SK-N-SH (cell line): ENCODE measurements around the gene USE1. TPM values are rescaled to one million over a fixed set of nuclear protein-coding genes. Genes with fewer than 3 reads are reported as not detected.
A peak's percentile ranks its signal among the peaks of the same experiment; 100 is the strongest.

Source experiments
- CTCF ChIA-PET: fragments of 300-600, 350-600 bp; formaldehyde crosslinking; extraction: SDS; loops from one replicate; lab custom pipeline; 2021; lab: Yijun Ruan, JAX
- POLR2A ChIA-PET: fragments of 350-600 bp; sonication (Branson Sonifier 250); formaldehyde crosslinking; extraction: SDS; loops from one replicate; lab custom pipeline; 2020; ENCODE audit warnings: antibody characterized with exemption, inconsistent platforms; lab: Yijun Ruan, JAX
- DNase-seq: peaks from one replicate; pipeline ENCODE4 v3.0.0; 2012
- H2AFZ ChIP-seq: fragments of 200-600 bp; sonication (generic); 2 replicates; pipeline ENCODE4 v1.8.1; 2016; ENCODE audit warnings: antibody characterized with exemption, mild to moderate bottlenecking, low read depth
- H3F3A ChIP-seq: fragments of 200-600 bp; sonication (generic); replicated peaks from 2 replicates; pipeline ENCODE3; 2016; ENCODE audit warnings: antibody characterized with exemption, mild to moderate bottlenecking; ENCODE audit not compliant: insufficient read depth
- H3K27ac ChIP-seq, 2 experiments: fragments of 200-500 bp in 1 of 2; fragments of 200-600 bp in 1 of 2; sonication (Bioruptor generic) in 1 of 2; sonication (generic), shearing (Covaris generic) in 1 of 2; 2 replicates each; pipeline versions ENCODE4 v1.5.1 to v1.6.1; 2014 to 2016; ENCODE audit warnings: low read depth in 2 of 2, inconsistent platforms in 1 of 2, low read length in 1 of 2, mild to moderate bottlenecking in 1 of 2, mixed read lengths in 1 of 2
- H3K27me3 ChIP-seq: fragments of 200-600 bp; sonication (generic), shearing (Covaris generic); 2 replicates; pipeline ENCODE4 v1.6.1; 2016; ENCODE audit warnings: mixed run types; ENCODE audit not compliant: insufficient read depth
- H3K36me3 ChIP-seq, 2 experiments: fragments of 200-500 bp in 1 of 2; fragments of 200-600 bp in 1 of 2; sonication (Bioruptor generic) in 1 of 2; sonication (generic) in 1 of 2; replicated peaks in 1 of 2; 2 replicates each; pipeline versions ENCODE3 to v1.5.1; 2014 to 2016; ENCODE audit warnings: low read length in 1 of 2, mild to moderate bottlenecking in 1 of 2; ENCODE audit not compliant: insufficient read depth in 2 of 2, control insufficient read depth in 1 of 2
- H3K4me1 ChIP-seq, 2 experiments: fragments of 200-500 bp in 1 of 2; fragments of 200-600 bp in 1 of 2; sonication (Bioruptor generic) in 1 of 2; sonication (generic), shearing (Covaris generic) in 1 of 2; 2 replicates each; pipeline versions ENCODE4 v1.5.1 to v1.6.1; 2014 to 2016; ENCODE audit warnings: low read depth in 1 of 2, low read length in 1 of 2, mixed run types in 1 of 2; ENCODE audit not compliant: insufficient read depth in 2 of 2, control insufficient read depth in 1 of 2
- H3K4me2 ChIP-seq: fragments of 200-600 bp; sonication (generic), shearing (Covaris generic); 2 replicates; pipeline ENCODE4 v1.6.1; 2017; ENCODE audit warnings: mixed run types
- H3K4me3 ChIP-seq, 2 experiments: fragments of 200-500 bp in 1 of 2; fragments of 200-600 bp in 1 of 2; sonication (Bioruptor generic) in 1 of 2; sonication (generic), shearing (Covaris generic) in 1 of 2; 2 replicates each; pipeline versions ENCODE4 v1.5.1 to v1.8.1; 2014 to 2016; ENCODE audit warnings: low read depth in 2 of 2, inconsistent platforms in 1 of 2, low read length in 1 of 2, mild to moderate bottlenecking in 1 of 2, mixed read lengths in 1 of 2, moderate library complexity in 1 of 2
- H3K79me2 ChIP-seq: fragments of 200-600 bp; sonication (generic); 2 replicates; pipeline ENCODE4 v1.8.1; 2017; ENCODE audit warnings: mild to moderate bottlenecking; ENCODE audit not compliant: insufficient read depth
- H3K9ac ChIP-seq: fragments of 200-600 bp; sonication (generic); 2 replicates; pipeline ENCODE4 v1.6.1; 2017; ENCODE audit warnings: mixed run types
- H3K9me2 ChIP-seq: fragments of 200-600 bp; sonication (generic); 2 replicates; pipeline ENCODE4 v1.6.1; 2017; ENCODE audit warnings: mixed run types
- H3K9me3 ChIP-seq: fragments of 200-600 bp; sonication (generic); 2 replicates; pipeline ENCODE4 v1.6.1; 2017; ENCODE audit warnings: mixed run types, mild to moderate bottlenecking, moderate library complexity
- H4K20me1 ChIP-seq: fragments of 200-600 bp; sonication (generic); 2 replicates; pipeline ENCODE4 v1.6.1; 2017; ENCODE audit warnings: mild to moderate bottlenecking, mixed run types; ENCODE audit not compliant: insufficient read depth
- EZH2phosphoT487 ChIP-seq: fragments of 200-600 bp; sonication (generic); IDR thresholded peaks from 2 replicates; pipeline ENCODE4 v1.6.1; 2017; ENCODE audit warnings: low read depth, mixed run types, mild to moderate bottlenecking, antibody characterized with exemption, moderate library complexity, borderline replicate concordance
- GABPA ChIP-seq: IDR thresholded peaks from 2 replicates; pipeline ENCODE4 v1.4.0; 2012; ENCODE audit warnings: low read depth, mild to moderate bottlenecking
- GATA2 ChIP-seq: sonication (generic); formaldehyde crosslinking; IDR thresholded peaks from 2 replicates; pipeline ENCODE4 v1.5.0; 2020; ENCODE audit warnings: mild to moderate bottlenecking, missing genetic modification reagents
- MEF2A ChIP-seq: IDR thresholded peaks from 2 replicates; pipeline ENCODE4 v1.4.0; 2012; ENCODE audit warnings: low read depth, borderline replicate concordance
- NRF1 ChIP-seq: IDR thresholded peaks from 2 replicates; pipeline ENCODE4 v1.6.1; 2012; ENCODE audit warnings: low read depth, mild to moderate bottlenecking, low read length
- RXRA ChIP-seq: IDR thresholded peaks from 2 replicates; pipeline ENCODE4 v1.4.0; 2012; ENCODE audit warnings: low read depth, mild to moderate bottlenecking, borderline replicate concordance
- WGBS: methylation state at CpG from one replicate; pipeline ENCODE4 v1.1.6; 2017; ENCODE audit warnings: low lambda C conversion rate; 5-methylcytosine and 5-hydroxymethylcytosine counted together
- polyA plus RNA-seq, 3 experiments: library from polyadenylated mRNA; depleted of rRNA; stranded (reverse); fragments of >200 nt; gene quantifications; 2 replicates each; pipeline ENCODE4 v1.2.3, GENCODE V29; 2012

The USE1 gene
- polyA plus RNA-seq, 1 of the 3 experiments (the other 2 are of a cell fraction): 81.8 TPM

DNA sequence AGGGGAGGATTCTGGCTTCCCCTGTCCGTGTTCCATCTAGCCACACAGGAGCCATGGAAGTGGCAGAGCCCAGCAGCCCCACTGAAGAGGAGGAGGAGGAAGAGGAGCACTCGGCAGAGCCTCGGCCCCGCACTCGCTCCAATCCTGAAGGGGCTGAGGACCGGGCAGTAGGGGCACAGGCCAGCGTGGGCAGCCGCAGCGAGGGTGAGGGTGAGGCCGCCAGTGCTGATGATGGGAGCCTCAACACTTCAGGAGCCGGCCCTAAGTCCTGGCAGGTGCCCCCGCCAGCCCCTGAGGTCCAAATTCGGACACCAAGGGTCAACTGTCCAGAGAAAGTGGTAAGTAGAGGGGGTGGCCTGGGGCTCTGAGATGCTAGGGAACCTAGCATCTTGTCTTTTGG is 53.6 kb downstream of the USE1 start:
- H3K27ac ChIP-seq: peak overlapping the region in 1 of 2 experiments; percentile 77; a peak in 2 of 4 replicates
- TF ChIP-seq RXRA (no peak), NRF1 (no peak), EZH2phosphoT487 (no peak), GABPA (no peak), GATA2 (CRISPR knock-in tag) (no peak), MEF2A (no peak)
- H3K4me1 ChIP-seq: peaks cover 0 to 6% of the 10 kb centered on the region in 2 experiments; a peak in 1 of 4 replicates
- peaks cover 8 to 12% of the 10 kb centered on the region in 2 experiments for H3K36me3 ChIP-seq
- ChIA-PET POLR2A (no interaction called here), CTCF (interaction anchor here (1.1 kb wide), 1 partner anchor 13 kb away, joined by 4 read pairs; no protein-coding TSS in a partner anchor)
- H3K9ac ChIP-seq: peak overlapping the region; percentile 83; the same call in 1 of the 2 replicates
- WGBS: 84% methylated on average over 13 of the region's 13 CpGs
- H2AFZ ChIP-seq: no peak overlapping the region
- H3K79me2 ChIP-seq: peaks cover 31% of the 10 kb centered on the region; the same call in 1 of the 2 replicates
- peak overlapping the region; percentile 97; the same call in 1 of the 2 replicates for H3K4me2 ChIP-seq
- H3K27me3 ChIP-seq: no peaks in the 10 kb centered on the region
- peak overlapping the region in 1 of 2 experiments; percentile 98; a peak in 1 of 4 replicates for H3K4me3 ChIP-seq
- no peaks in the 10 kb centered on the region for H4K20me1 ChIP-seq
- no peak for DNase-seq
- no peaks in the 10 kb centered on the region for H3K9me2 ChIP-seq
- peaks cover 11% of the 10 kb centered on the region for H3F3A ChIP-seq
- H3K9me3 ChIP-seq: no peaks in the 10 kb centered on the region

Other genes starting within 250 kb of the USE1 start
- 1.0 and 1.2 TPM in 2 replicates for gene CPAMD8, start 188.5 kb upstream of the USE1 start, polyA plus RNA-seq (2012; rRNA removed)
- 7.4 and 9.6 TPM in 2 replicates for gene HAUS8, start 139.9 kb upstream of the USE1 start, polyA plus RNA-seq (2012; rRNA removed)
- 28.4 and 37.6 TPM in 2 replicates for gene MYO9B, start 139.6 kb upstream of the USE1 start, polyA plus RNA-seq (2012; rRNA removed)
- gene OCEL1, start 10.9 kb downstream of the USE1 start, polyA plus RNA-seq (2012; rRNA removed): 9.1 and 9.8 TPM in 2 replicates
- 31.7 and 37.3 TPM in 2 replicates for gene NR2F6, start 30.6 kb downstream of the USE1 start, polyA plus RNA-seq (2012; rRNA removed)
- 0.03 and 0.05 TPM in 2 replicates for gene USHBP1, start 49.4 kb downstream of the USE1 start, polyA plus RNA-seq (2012; rRNA removed)
- 192 TPM in 2 replicates for gene BABAM1, start 52.1 kb downstream of the USE1 start, polyA plus RNA-seq (2012; rRNA removed)
- gene ANKLE1, start 66.5 kb downstream of the USE1 start, polyA plus RNA-seq (2012; rRNA removed): 2.2 and 2.6 TPM in 2 replicates
- gene ABHD8, start 88.1 kb downstream of the USE1 start, polyA plus RNA-seq (2012; rRNA removed): 10.6 and 11.1 TPM in 2 replicates
- 61.4 and 72.9 TPM in 2 replicates for gene MRPL34, start 90.5 kb downstream of the USE1 start, polyA plus RNA-seq (2012; rRNA removed)
- gene DDA1, start 94.2 kb downstream of the USE1 start, polyA plus RNA-seq (2012; rRNA removed): 112 and 135 TPM in 2 replicates
- 5.0 and 7.8 TPM in 2 replicates for gene ANO8, start 119.5 kb downstream of the USE1 start, polyA plus RNA-seq (2012; rRNA removed)
- gene GTPBP3, start 122.2 kb downstream of the USE1 start, polyA plus RNA-seq (2012; rRNA removed): 21.6 and 22.4 TPM in 2 replicates
- not detected in 2 replicates for gene PLVAP, start 162.0 kb downstream of the USE1 start, polyA plus RNA-seq (2012; rRNA removed)
- not detected in 2 replicates for gene CCDC194, start 178.8 kb downstream of the USE1 start, polyA plus RNA-seq (2012; rRNA removed)
- gene BST2, start 190.3 kb downstream of the USE1 start, polyA plus RNA-seq (2012; rRNA removed): 5.7 and 5.9 TPM in 2 replicates
- 63.0 and 63.9 TPM in 2 replicates for gene MVB12A, start 204.7 kb downstream of the USE1 start, polyA plus RNA-seq (2012; rRNA removed)
- 0.41 and 0.62 TPM in 2 replicates for gene TMEM221, start 233.3 kb downstream of the USE1 start, polyA plus RNA-seq (2012; rRNA removed)
- not detected in 2 replicates for gene NXNL1, start 245.6 kb downstream of the USE1 start, polyA plus RNA-seq (2012; rRNA removed)